OCI-LY7 (cell line): ENCODE results near the gene PCK1. TPM values are rescaled to one million over a fixed set of nuclear protein-coding genes. Genes with fewer than 3 reads are reported as not detected.
A peak's percentile ranks its signal among the peaks of the same experiment; 100 is the strongest.

Source experiments
- BruUV-seq: library from RNA; stranded (reverse); fragments of 400-500 nt; replicated peaks from 2 replicates; lab custom pipeline; 2021; lab: Mats Ljungman, UMichigan
- CTCF ChIA-PET: fragments of 300-600 bp; sonication (Branson Sonifier 250); formaldehyde crosslinking; loops from one replicate; lab custom pipeline; 2022; ENCODE audit warnings: antibody characterized with exemption; ENCODE audit not compliant: unreplicated experiment; lab: Charles Lee
- POLR2A ChIA-PET: fragments of 300-600 bp; sonication (Branson Sonifier 250); formaldehyde crosslinking; loops from one replicate; lab custom pipeline; 2022; ENCODE audit warnings: antibody characterized with exemption; lab: Charles Lee
- DNase-seq: peaks from one replicate; pipeline ENCODE4 v3.0.0-alpha.2; 2015; ENCODE audit warnings: low spot score
- H2AFZ ChIP-seq: fragments of 200-600 bp; sonication (generic), shearing (Covaris generic); 2 replicates; pipeline ENCODE4 v1.6.1; 2014; ENCODE audit warnings: mild to moderate bottlenecking, antibody characterized with exemption, low read length, moderate library complexity
- H3K27ac ChIP-seq: fragments of 200-600 bp; sonication (generic); 2 replicates; pipeline ENCODE4 v1.5.1; 2014; ENCODE audit warnings: mixed run types, low read depth, mild to moderate bottlenecking, moderate library complexity, low read length, inconsistent platforms; ENCODE audit not compliant: poor library complexity, severe bottlenecking
- H3K36me3 ChIP-seq: fragments of 200-600 bp; sonication (generic); 2 replicates; pipeline ENCODE4 v1.6.1; 2014; ENCODE audit warnings: mild to moderate bottlenecking, antibody characterized with exemption, low read length, moderate library complexity, mixed read lengths; ENCODE audit not compliant: insufficient read depth
- H3K4me1 ChIP-seq: fragments of 200-600 bp; sonication (generic); 2 replicates; pipeline ENCODE4 v1.5.1; 2014; ENCODE audit warnings: mild to moderate bottlenecking, low read length; ENCODE audit not compliant: insufficient read depth, poor library complexity, severe bottlenecking
- H3K4me2 ChIP-seq: fragments of 200-600 bp; sonication (generic); 2 replicates; pipeline ENCODE4 v1.6.1; 2014; ENCODE audit warnings: mild to moderate bottlenecking, low read length
- H3K4me3 ChIP-seq: fragments of 200-600 bp; sonication (generic); 2 replicates; pipeline ENCODE4 v1.5.1; 2014; ENCODE audit warnings: mild to moderate bottlenecking, low read depth, low read length; ENCODE audit not compliant: poor library complexity, severe bottlenecking
- H3K79me2 ChIP-seq: fragments of 200-600 bp; sonication (generic); 2 replicates; pipeline ENCODE4 v1.6.1; 2016; ENCODE audit warnings: low read depth, mild to moderate bottlenecking, low read length, moderate library complexity, mixed read lengths; ENCODE audit not compliant: insufficient read depth
- H3K9me2 ChIP-seq: fragments of 200-600 bp; sonication (generic); 2 replicates; pipeline ENCODE4 v1.6.1; 2016; ENCODE audit warnings: mild to moderate bottlenecking, low read length, mixed read lengths; ENCODE audit not compliant: insufficient read depth
- H3K9me3 ChIP-seq: fragments of 200-600 bp; sonication (generic); 2 replicates; pipeline ENCODE4 v1.6.1; 2014; ENCODE audit warnings: mild to moderate bottlenecking, mixed run types, low read length, mixed read lengths
- H4K20me1 ChIP-seq: fragments of 200-600 bp; sonication (generic); 2 replicates; pipeline ENCODE4 v1.6.1; 2014; ENCODE audit warnings: mild to moderate bottlenecking, antibody characterized with exemption, low read length, moderate library complexity, mixed read lengths; ENCODE audit not compliant: insufficient read depth
- CTCF ChIP-seq: fragments of 200-600 bp; sonication (generic); conservative IDR thresholded peaks from 2 replicates; pipeline ENCODE4 v1.5.1; 2014; ENCODE audit warnings: mild to moderate bottlenecking, antibody characterized with exemption, low read length, moderate library complexity, mixed read lengths
- EZH2phosphoT487 ChIP-seq: fragments of 200-600 bp; sonication (generic); IDR thresholded peaks from 2 replicates; pipeline ENCODE4 v1.6.1; 2018; ENCODE audit warnings: low read depth, borderline replicate concordance, mild to moderate bottlenecking, mixed run types, antibody characterized with exemption, low read length, moderate library complexity, mixed read lengths
- intact Hi-C: fragments of 100-400 bp; cut with micrococcal nuclease; formaldehyde crosslinking; loops from one replicate; pipeline ENCODE4 v1.10.0; 2022; ENCODE audit not compliant: unreplicated experiment
- total RNA-seq, 2 experiments: library from RNA; depleted of rRNA in 1 of 2; stranded (reverse); fragments of >200 nt in 1 of 2; shearing (Covaris generic) in 1 of 2; gene quantifications; 2 replicates each; pipeline ENCODE4 v1.2.3, GENCODE V29; 2014 to 2022

The PCK1 gene
- total RNA-seq, 2 experiments from 2014 or later: 6.9 to 13.0 TPM

- ChIA-PET CTCF (no interaction called here), POLR2A (no interaction called here)
- no TSS peak for BruUV-seq
- peak; percentile 75 for DNase-seq
- peaks cover 13% of the 10 kb centered on the region for H3K4me1 ChIP-seq
- H3K27ac ChIP-seq: no peak overlapping the region
- H3K79me2 ChIP-seq: no peaks in the 10 kb centered on the region
- no peak overlapping the region for H3K4me3 ChIP-seq
- H3K9me2 ChIP-seq: no peaks in the 10 kb centered on the region
- H3K36me3 ChIP-seq: no peaks in the 10 kb centered on the region
- H4K20me1 ChIP-seq: no peaks in the 10 kb centered on the region
- H3K4me2 ChIP-seq: peak overlapping the region; percentile 53
- TF ChIP-seq CTCF: peak; percentile 91
- TF ChIP-seq EZH2phosphoT487: no peak
- no peaks in the 10 kb centered on the region for H3K9me3 ChIP-seq
- intact Hi-C loops: loop anchor here (1.0 to 2.0 kb wide), 5 partner anchors 23 to 614 kb away; partner anchors contain the start of gene ZBP1
- H2AFZ ChIP-seq: no peak overlapping the region
These were observed 36.4 kb downstream of the PCK1 start for GRCh38 chr20:57596998-57597939.

GRCh38 chr20:57598060-57598459 is 37.1 kb downstream of the PCK1 start:
- intact Hi-C loops: no loop called here
- H3K9me2 ChIP-seq: no peaks in the 10 kb centered on the region
- no peaks in the 10 kb centered on the region for H3K79me2 ChIP-seq
- H2AFZ ChIP-seq: no peak overlapping the region
- no TSS peak for BruUV-seq
- ChIA-PET CTCF (interaction anchor here (1.0 kb wide), 1 partner anchor 21 kb away, joined by 3 read pairs; no protein-coding TSS in a partner anchor), POLR2A (no interaction called here)
- no peak for TF ChIP-seq EZH2phosphoT487
- no peak for TF ChIP-seq CTCF
- peaks cover 13% of the 10 kb centered on the region for H3K4me1 ChIP-seq
- H3K4me3 ChIP-seq: no peak overlapping the region
- no peak overlapping the region for H3K4me2 ChIP-seq
- no peaks in the 10 kb centered on the region for H3K9me3 ChIP-seq
- no peaks in the 10 kb centered on the region for H3K36me3 ChIP-seq
- H3K27ac ChIP-seq: no peak overlapping the region
- DNase-seq: no peak
- no peaks in the 10 kb centered on the region for H4K20me1 ChIP-seq

GRCh38 chr20:57598491-57598890 is 37.6 kb downstream of the PCK1 start:
- TF ChIP-seq CTCF: no peak
- TF ChIP-seq EZH2phosphoT487: no peak
- Histone ChIP-seq H2AFZ (no peak overlapping the region), H3K79me2 (no peaks in the 10 kb centered on the region), H3K9me3 (no peaks in the 10 kb centered on the region), H3K36me3 (no peaks in the 10 kb centered on the region), H3K4me2 (no peak overlapping the region), H4K20me1 (no peaks in the 10 kb centered on the region), H3K4me3 (no peak overlapping the region), H3K27ac (no peak overlapping the region), H3K9me2 (no peaks in the 10 kb centered on the region), H3K4me1 (peaks cover 10% of the 10 kb centered on the region)
- BruUV-seq: no TSS peak
- CTCF ChIA-PET: interaction anchor here (1.0 kb wide), 1 partner anchor 21 kb away, joined by 3 read pairs; no protein-coding TSS in a partner anchor
- POLR2A ChIA-PET: no interaction called here
- intact Hi-C loops: no loop called here
- no peak for DNase-seq
